Calu3 (cell line): ENCODE data around the gene ANGPTL2. TPM values are rescaled to one million over a fixed set of nuclear protein-coding genes. Genes with fewer than 3 reads are reported as not detected.

Experiments
- BruUV-seq: library from RNA; stranded (reverse); fragments of 400-500 nt; replicated peaks from 2 replicates; lab custom pipeline; 2021; lab: Mats Ljungman, UMichigan
- CTCF ChIA-PET: fragments of 300-600 bp; sonication (Branson Sonifier 250); formaldehyde crosslinking; loops from one replicate; lab custom pipeline; 2022; ENCODE audit warnings: antibody characterized with exemption; lab: Charles Lee
- DNase-seq: peaks from one replicate; pipeline ENCODE4 v3.0.0; 2022
- H3K27ac Mint-ChIP-seq: one replicate; pipeline ENCODE4 v1.8.0; 2022; ENCODE audit warnings: mixed read lengths; ENCODE audit not compliant: unreplicated experiment
- H3K27me3 Mint-ChIP-seq: one replicate; pipeline ENCODE4 v1.8.0; 2022; ENCODE audit warnings: mixed read lengths; ENCODE audit not compliant: unreplicated experiment
- H3K36me3 Mint-ChIP-seq: one replicate; pipeline ENCODE4 v1.8.0; 2022; ENCODE audit warnings: mild to moderate bottlenecking, moderate library complexity, mixed read lengths; ENCODE audit not compliant: insufficient read depth, unreplicated experiment
- H3K4me1 Mint-ChIP-seq: one replicate; pipeline ENCODE4 v1.8.0; 2022; ENCODE audit warnings: mild to moderate bottlenecking, low read depth, mixed read lengths; ENCODE audit not compliant: unreplicated experiment
- H3K4me3 Mint-ChIP-seq: one replicate; pipeline ENCODE4 v1.8.0; 2022; ENCODE audit warnings: mild to moderate bottlenecking, low read depth, moderate library complexity, mixed read lengths; ENCODE audit not compliant: unreplicated experiment
- H3K9me3 Mint-ChIP-seq: one replicate; pipeline ENCODE4 v1.8.0; 2022; ENCODE audit warnings: low read depth, mixed read lengths; ENCODE audit not compliant: unreplicated experiment
- CTCF ChIP-seq: fragments of 200-600 bp; IDR thresholded peaks from one replicate; pipeline ENCODE4 v1.8.0; 2022; ENCODE audit warnings: antibody characterized with exemption; ENCODE audit not compliant: unreplicated experiment
- intact Hi-C: fragments of 100-400 bp; cut with micrococcal nuclease; formaldehyde crosslinking; loops from one replicate; pipeline ENCODE4 v1.10.0; 2022; ENCODE audit not compliant: unreplicated experiment
- total RNA-seq: library from RNA; stranded (reverse); gene quantifications from 2 replicates; pipeline ENCODE4 v1.2.3, GENCODE V29; 2022

Gene ANGPTL2
- total RNA-seq, 1 experiment from 2014 or later = not detected

- H3K27me3 Mint-ChIP-seq = no peaks in the 10 kb centered on the region
- no TSS peak for BruUV-seq
- H3K4me3 Mint-ChIP-seq = no peak overlapping the region
- no peaks in the 10 kb centered on the region for H3K36me3 Mint-ChIP-seq
- DNase-seq = no peak
- H3K4me1 Mint-ChIP-seq = peaks cover 17% of the 10 kb centered on the region
- no peaks in the 10 kb centered on the region for H3K9me3 Mint-ChIP-seq
- CTCF ChIA-PET = interaction anchor here (0.5 kb wide), 1 partner anchor 325 kb away, joined by 3 read pairs; no protein-coding TSS in a partner anchor
- no peak for TF ChIP-seq CTCF
- no peak overlapping the region for H3K27ac Mint-ChIP-seq
- intact Hi-C loops = no loop called here
These were observed 66.0 kb downstream of the ANGPTL2 start for GRCh38 chr9:127056446-127056845.

GRCh38 chr9:127055745-127056402 lies 66.6 kb downstream of the ANGPTL2 start:
- no peak for TF ChIP-seq CTCF
- BruUV-seq = no TSS peak
- no peaks in the 10 kb centered on the region for H3K27me3 Mint-ChIP-seq
- H3K36me3 Mint-ChIP-seq = no peaks in the 10 kb centered on the region
- H3K9me3 Mint-ChIP-seq = no peaks in the 10 kb centered on the region
- H3K4me1 Mint-ChIP-seq = peaks cover 17% of the 10 kb centered on the region
- no peak overlapping the region for H3K27ac Mint-ChIP-seq
- no peak for DNase-seq
- CTCF ChIA-PET = no interaction called here
- intact Hi-C loops = no loop called here
- H3K4me3 Mint-ChIP-seq = no peak overlapping the region

GRCh38 chr9:127053960-127054359 lies 68.5 kb downstream of the ANGPTL2 start:
- intact Hi-C loops = no loop called here
- TF ChIP-seq CTCF = no peak
- CTCF ChIA-PET = no interaction called here
- peaks cover 20% of the 10 kb centered on the region for H3K4me1 Mint-ChIP-seq
- H3K27me3 Mint-ChIP-seq = no peaks in the 10 kb centered on the region
- no TSS peak for BruUV-seq
- no peak overlapping the region for H3K4me3 Mint-ChIP-seq
- H3K27ac Mint-ChIP-seq = no peak overlapping the region
- no peak for DNase-seq
- H3K36me3 Mint-ChIP-seq = no peaks in the 10 kb centered on the region
- no peaks in the 10 kb centered on the region for H3K9me3 Mint-ChIP-seq

- CTCF ChIA-PET = no interaction called here
- BruUV-seq = no TSS peak
- no peak overlapping the region for H3K27ac Mint-ChIP-seq
These were observed 69.2 kb downstream of the ANGPTL2 start for GRCh38 chr9:127053057-127053821.

More at GRCh38 chr9:127053057-127053821, 69.2 kb downstream of the ANGPTL2 start:
- Mint-ChIP-seq H3K4me3 (no peak overlapping the region), H3K27me3 (no peaks in the 10 kb centered on the region), H3K4me1 (peaks cover 20% of the 10 kb centered on the region), H3K9me3 (no peaks in the 10 kb centered on the region), H3K36me3 (no peaks in the 10 kb centered on the region)
- no peak for DNase-seq
- intact Hi-C loops = no loop called here
- TF ChIP-seq CTCF = no peak
